ENCODE measurements around the gene GPM6B.

- TF ChIP-seq, protein P1, sequence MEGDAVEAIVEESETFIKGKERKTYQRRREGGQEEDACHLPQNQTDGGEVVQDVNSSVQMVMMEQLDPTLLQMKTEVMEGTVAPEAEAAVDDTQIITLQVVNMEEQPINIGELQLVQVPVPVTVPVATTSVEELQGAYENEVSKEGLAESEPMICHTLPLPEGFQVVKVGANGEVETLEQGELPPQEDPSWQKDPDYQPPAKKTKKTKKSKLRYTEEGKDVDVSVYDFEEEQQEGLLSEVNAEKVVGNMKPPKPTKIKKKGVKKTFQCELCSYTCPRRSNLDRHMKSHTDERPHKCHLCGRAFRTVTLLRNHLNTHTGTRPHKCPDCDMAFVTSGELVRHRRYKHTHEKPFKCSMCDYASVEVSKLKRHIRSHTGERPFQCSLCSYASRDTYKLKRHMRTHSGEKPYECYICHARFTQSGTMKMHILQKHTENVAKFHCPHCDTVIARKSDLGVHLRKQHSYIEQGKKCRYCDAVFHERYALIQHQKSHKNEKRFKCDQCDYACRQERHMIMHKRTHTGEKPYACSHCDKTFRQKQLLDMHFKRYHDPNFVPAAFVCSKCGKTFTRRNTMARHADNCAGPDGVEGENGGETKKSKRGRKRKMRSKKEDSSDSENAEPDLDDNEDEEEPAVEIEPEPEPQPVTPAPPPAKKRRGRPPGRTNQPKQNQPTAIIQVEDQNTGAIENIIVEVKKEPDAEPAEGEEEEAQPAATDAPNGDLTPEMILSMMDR (conservative IDR thresholded peaks at IDR 0.05; ENCODE audit: low read length): no peak
- no peak for TF ChIP-seq EZH2phosphoT487 (IDR thresholded peaks at IDR 0.05; ENCODE audit: borderline replicate concordance, low read depth, low read length)
Observed at GRCh38 chrX:13826770-13827169, 9.9 kb upstream of the GPM6B start.
